Epithelial cell of esophagus (primary cell): ENCODE data around the gene COLGALT1.

Experiments used
- DNase-seq: peaks from one replicate; pipeline ENCODE4 v3.0.0; 2010; ENCODE audit warnings: low read depth
- H3K4me3 ChIP-seq: 2 replicates; pipeline ENCODE4 v1.5.1; 2011; ENCODE audit warnings: mild to moderate bottlenecking, low read length, control low read depth
- CTCF ChIP-seq: IDR thresholded peaks from 2 replicates; pipeline ENCODE4 v1.5.1; 2011; ENCODE audit warnings: low read depth, mild to moderate bottlenecking, low read length, control low read depth, inconsistent platforms; ENCODE audit not compliant: insufficient read depth; ENCODE audit errors: missing control alignments

The COLGALT1 gene

GRCh38 chr19:17542042-17542441 is 13.4 kb upstream of the COLGALT1 start:
- TF ChIP-seq CTCF, result no peak
- DNase-seq, result no peak
- H3K4me3 ChIP-seq, result no peak overlapping the region

- DNase-seq, result no peak
- H3K4me3 ChIP-seq, result no peak overlapping the region
- TF ChIP-seq CTCF, result no peak
These were observed 12.5 kb upstream of the COLGALT1 start for GRCh38 chr19:17542793-17543582.

- TF ChIP-seq CTCF, result no peak
- H3K4me3 ChIP-seq, result no peak overlapping the region
- DNase-seq, result no peak
These were observed 11.5 kb upstream of the COLGALT1 start for GRCh38 chr19:17543986-17544385.

GRCh38 chr19:17544418-17544817 is 11.0 kb upstream of the COLGALT1 start:
- no peak for DNase-seq
- H3K4me3 ChIP-seq, result no peak overlapping the region
- no peak for TF ChIP-seq CTCF

GRCh38 chr19:17548145-17548544 is 7.3 kb upstream of the COLGALT1 start:
- DNase-seq, result no peak
- TF ChIP-seq CTCF, result no peak
- H3K4me3 ChIP-seq, result no peak overlapping the region

- no peak overlapping the region for H3K4me3 ChIP-seq
- TF ChIP-seq CTCF, result no peak
- no peak for DNase-seq
These were observed 6.2 kb upstream of the COLGALT1 start for GRCh38 chr19:17549085-17549740.
